Endodermal cell (in vitro differentiated cells): ENCODE results near the gene ETV6. TPM values are rescaled to one million over a fixed set of nuclear protein-coding genes. Genes with fewer than 3 reads are reported as not detected.

Source experiments
- DNase-seq: peaks from one replicate; pipeline ENCODE4 v3.0.0-alpha.2; 2017
- H3K27ac ChIP-seq: 2 replicates; pipeline ENCODE4 v1.5.1; 2013; ENCODE audit warnings: mild to moderate bottlenecking, low read depth, low read length, moderate library complexity
- H3K27me3 ChIP-seq: 2 replicates; pipeline ENCODE4 v1.6.1; 2013; ENCODE audit warnings: mild to moderate bottlenecking, low read length, moderate library complexity; ENCODE audit not compliant: insufficient read depth, control insufficient read depth, poor library complexity, severe bottlenecking
- H3K36me3 ChIP-seq: 2 replicates; pipeline ENCODE4 v1.7.0; 2013; ENCODE audit warnings: mild to moderate bottlenecking, low read length, moderate library complexity; ENCODE audit not compliant: control insufficient read depth, insufficient read depth
- H3K4me1 ChIP-seq: one replicate; pipeline ENCODE4 v1.7.0; 2013; ENCODE audit warnings: low read length; ENCODE audit not compliant: control insufficient read depth, insufficient read depth
- H3K4me3 ChIP-seq: 2 replicates; pipeline ENCODE4 v1.5.1; 2013; ENCODE audit warnings: mild to moderate bottlenecking, low read length, moderate library complexity
- H3K9ac ChIP-seq: 2 replicates; pipeline ENCODE4 v1.6.1; 2013; ENCODE audit warnings: mild to moderate bottlenecking, low read length, moderate library complexity; ENCODE audit not compliant: poor library complexity, severe bottlenecking; ENCODE audit errors: extremely low read depth
- H3K9me3 ChIP-seq: 2 replicates; pipeline ENCODE4 v1.6.1; 2013; ENCODE audit warnings: mild to moderate bottlenecking, low read length, moderate library complexity; ENCODE audit not compliant: control insufficient read depth
- H3K27ac Mint-ChIP-seq: 2 replicates; pipeline ENCODE4 v1.8.0; 2020; ENCODE audit warnings: mixed read lengths
- H3K27me3 Mint-ChIP-seq: 2 replicates; pipeline ENCODE4 v1.8.0; 2021; ENCODE audit warnings: mild to moderate bottlenecking, mixed read lengths; ENCODE audit not compliant: insufficient read depth
- H3K36me3 Mint-ChIP-seq: 2 replicates; pipeline ENCODE4 v1.8.0; 2020; ENCODE audit warnings: low read depth, mixed read lengths
- H3K4me1 Mint-ChIP-seq: 2 replicates; pipeline ENCODE4 v1.8.0; 2020; ENCODE audit warnings: mixed read lengths
- H3K4me3 Mint-ChIP-seq: 2 replicates; pipeline ENCODE4 v1.8.0; 2020; ENCODE audit warnings: mild to moderate bottlenecking, moderate library complexity, mixed read lengths
- H3K9me3 Mint-ChIP-seq: 2 replicates; pipeline ENCODE4 v1.8.0; 2020; ENCODE audit warnings: mild to moderate bottlenecking, mixed read lengths
- CTCF ChIP-seq: fragments of 200-600 bp; sonication (generic); conservative IDR thresholded peaks from 2 replicates; pipeline ENCODE4 v1.5.0; 2021; ENCODE audit warnings: antibody characterized with exemption, mild to moderate bottlenecking
- whole genome bisulfite sequencing, 2 experiments: methylation state at CpG; one replicate each; pipeline versions ENCODE4 v1.1.5 to v1.1.7; 2013; ENCODE audit warnings: missing lambda C conversion rate in 2 of 2, mixed read lengths in 1 of 2; ENCODE audit not compliant: insufficient coverage in 1 of 2, insufficient read length in 1 of 2; 5-methylcytosine and 5-hydroxymethylcytosine counted together
- total RNA-seq, 2 donors: library from RNA; stranded (reverse); fragmentation: NEBNext Ultra II Directional in 1 of 2; extraction: Animal tissue kit (Norgen Biotek cat#: 25700) in 1 of 2; gene quantifications; 2 replicates in 1 of 2; 3 replicates in 1 of 2; pipeline ENCODE4 v1.2.1, GENCODE V29; 2021

ETV6 gene
- total RNA-seq, 2 donors from 2014 or later: 9.3 to 22.1 TPM

- no peaks in the 10 kb centered on the region for H3K36me3 Mint-ChIP-seq
- H3K4me3 Mint-ChIP-seq: no peak overlapping the region
- DNase-seq: no peak
- H3K4me1 Mint-ChIP-seq: peaks cover 29% of the 10 kb centered on the region
- no peak overlapping the region for H3K27ac Mint-ChIP-seq
- Histone ChIP-seq H3K27me3 (peaks cover 4% of the 10 kb centered on the region), H3K9me3 (no peaks in the 10 kb centered on the region), H3K27ac (no peak overlapping the region), H3K4me1 (no peaks in the 10 kb centered on the region), H3K9ac (no peak overlapping the region), H3K36me3 (no peaks in the 10 kb centered on the region), H3K4me3 (no peak overlapping the region)
- no peak for TF ChIP-seq CTCF
- H3K9me3 Mint-ChIP-seq: no peaks in the 10 kb centered on the region
- H3K27me3 Mint-ChIP-seq: peaks cover 7% of the 10 kb centered on the region
- WGBS, 2 experiments: 76 to 100% methylated on average over 1 to 2 of the region's 2 CpGs
Measured at GRCh38 chr12:11765421-11765816, 115.9 kb downstream of the ETV6 start.

GRCh38 chr12:11765817-11766794 is 116.6 kb downstream of the ETV6 start:
- no peaks in the 10 kb centered on the region for H3K9me3 Mint-ChIP-seq
- peak overlapping the region; percentile 32 for H3K27ac Mint-ChIP-seq
- H3K36me3 ChIP-seq: no peaks in the 10 kb centered on the region
- H3K27ac ChIP-seq: peak overlapping the region; percentile 39
- no peak overlapping the region for H3K4me3 ChIP-seq
- H3K9me3 ChIP-seq: no peaks in the 10 kb centered on the region
- DNase-seq: peak; percentile 63
- peaks cover 2% of the 10 kb centered on the region for H3K36me3 Mint-ChIP-seq
- peaks cover 7% of the 10 kb centered on the region for H3K27me3 Mint-ChIP-seq
- no peak overlapping the region for H3K4me3 Mint-ChIP-seq
- TF ChIP-seq CTCF: no peak
- no peaks in the 10 kb centered on the region for H3K4me1 ChIP-seq
- H3K27me3 ChIP-seq: peaks cover 4% of the 10 kb centered on the region
- 77 to 87% methylated on average over 9 to 19 of the region's 19 CpGs for WGBS, 2 experiments
- H3K4me1 Mint-ChIP-seq: peaks cover 29% of the 10 kb centered on the region
- H3K9ac ChIP-seq: no peak overlapping the region

- peaks cover 7% of the 10 kb centered on the region for H3K27me3 Mint-ChIP-seq
Measured at GRCh38 chr12:11767029-11767724, 117.7 kb downstream of the ETV6 start.

More at GRCh38 chr12:11767029-11767724, 117.7 kb downstream of the ETV6 start:
- Mint-ChIP-seq H3K9me3 (no peaks in the 10 kb centered on the region), H3K4me3 (no peak overlapping the region), H3K27ac (no peak overlapping the region), H3K4me1 (peaks cover 24% of the 10 kb centered on the region), H3K36me3 (peaks cover 7% of the 10 kb centered on the region)
- Histone ChIP-seq H3K9me3 (no peaks in the 10 kb centered on the region), H3K36me3 (no peaks in the 10 kb centered on the region), H3K27ac (no peak overlapping the region), H3K4me1 (no peaks in the 10 kb centered on the region), H3K4me3 (no peak overlapping the region), H3K27me3 (no peaks in the 10 kb centered on the region), H3K9ac (no peak overlapping the region)
- DNase-seq: peak; percentile 20
- WGBS, 2 experiments: 94 to 100% methylated on average over 1 to 4 of the region's 4 CpGs
- no peak for TF ChIP-seq CTCF
